Right ventricle myocardium inferior (tissue), 1 donor: ENCODE results near the gene NPFF. TPM values are rescaled to one million over a fixed set of nuclear protein-coding genes. Genes with fewer than 3 reads are reported as not detected.

Experiments
- ATAC-seq: fragments of 200-7000 bp; cut with Tn5 transposase; one replicate; pipeline ENCODE4 v1.9.1; 2020; ENCODE audit warnings: mild to moderate bottlenecking, moderate library complexity
- DNase-seq: peaks from one replicate; pipeline ENCODE4 v3.0.0; 2021; ENCODE audit errors: missing footprints
- intact Hi-C: fragments of 100-400 bp; cut with DNase I; formaldehyde crosslinking; loops from one replicate; pipeline ENCODE4 v1.11.0; 2022
- total RNA-seq: library from RNA; stranded (reverse); fragmentation: NEBNext Ultra II Directional; extraction: Animal tissue kit (Norgen Biotek cat#: 25700); gene quantifications from one replicate; pipeline ENCODE4 v1.2.1, GENCODE V29; 2021
- donor health status: DM: no; HTN: yes; CAD: no; lungs with severe emphysema.

The NPFF gene
- total RNA-seq, 1 donor from 2014 or later, result not detected

- intact Hi-C loops, result no loop called here
- ATAC-seq (peak; percentile 7), DNase-seq (no peak)
Measured at GRCh38 chr12:53516758-53517455, 9.6 kb upstream of the NPFF start.

DNA sequence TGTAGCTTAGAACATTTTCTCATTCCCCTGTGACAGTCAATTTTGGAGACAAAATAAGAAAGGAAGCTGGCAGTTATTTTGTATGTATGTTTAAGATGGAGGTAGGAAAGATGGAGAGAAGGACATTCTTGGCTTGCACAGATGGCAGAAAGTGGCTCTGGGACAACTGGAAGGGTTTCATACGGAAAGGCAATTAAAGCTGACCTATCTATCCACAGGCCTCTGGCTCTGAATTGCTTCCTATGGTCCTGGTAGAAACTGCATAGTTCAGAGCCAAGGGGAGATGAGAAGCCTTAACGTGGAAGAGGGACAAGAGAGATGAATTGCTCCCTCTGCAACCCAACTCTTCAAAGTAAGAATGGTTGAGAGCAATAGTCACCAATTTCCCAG lies 8.0 kb upstream of the NPFF start:
- DNase-seq, result no peak
- no peak for ATAC-seq
- intact Hi-C loops, result no loop called here

- DNase-seq (no peak), ATAC-seq (no peak)
- intact Hi-C loops, result no loop called here
Measured at GRCh38 chr12:53514628-53515290, 7.5 kb upstream of the NPFF start.

GRCh38 chr12:53513712-53514410 lies 6.6 kb upstream of the NPFF start:
- intact Hi-C loops, result no loop called here
- no peak for DNase-seq
- no peak for ATAC-seq

GRCh38 chr12:53510181-53510812 lies 3.0 kb upstream of the NPFF start:
- DNase-seq, result no peak
- intact Hi-C loops, result no loop called here
- no peak for ATAC-seq

- peak; percentile 81 for ATAC-seq
- DNase-seq, result peak; percentile 89
- intact Hi-C loops, result loop anchor here (1.0 to 2.0 kb wide), 2 partner anchors 156 to 184 kb away; no protein-coding TSS in a partner anchor
Measured at GRCh38 chr12:53508534-53509170, 1.4 kb upstream of the NPFF start.

GRCh38 chr12:53507603-53507885 lies 260 bp upstream of the NPFF start:
- ATAC-seq, result no peak
- intact Hi-C loops, result no loop called here
- DNase-seq, result no peak

DNA sequence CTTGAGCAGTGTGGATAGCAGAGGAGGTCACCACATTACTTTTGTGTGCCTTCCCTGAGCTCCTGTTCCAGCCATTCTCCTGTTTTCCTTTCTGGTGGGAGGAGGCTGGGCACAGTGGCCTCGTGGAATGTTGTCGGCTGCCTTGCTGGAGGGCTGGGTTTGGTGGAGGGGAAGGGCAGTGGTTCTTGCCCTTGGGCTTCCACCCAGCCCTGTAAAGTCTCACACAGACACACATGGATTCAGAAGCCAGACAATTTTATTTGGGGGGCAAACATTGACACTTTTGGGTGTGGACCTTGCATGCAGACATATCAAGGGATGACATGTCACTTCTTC lies 866 bp downstream of the NPFF start:
- intact Hi-C loops, result no loop called here
- ATAC-seq (no peak), DNase-seq (no peak)

DNA sequence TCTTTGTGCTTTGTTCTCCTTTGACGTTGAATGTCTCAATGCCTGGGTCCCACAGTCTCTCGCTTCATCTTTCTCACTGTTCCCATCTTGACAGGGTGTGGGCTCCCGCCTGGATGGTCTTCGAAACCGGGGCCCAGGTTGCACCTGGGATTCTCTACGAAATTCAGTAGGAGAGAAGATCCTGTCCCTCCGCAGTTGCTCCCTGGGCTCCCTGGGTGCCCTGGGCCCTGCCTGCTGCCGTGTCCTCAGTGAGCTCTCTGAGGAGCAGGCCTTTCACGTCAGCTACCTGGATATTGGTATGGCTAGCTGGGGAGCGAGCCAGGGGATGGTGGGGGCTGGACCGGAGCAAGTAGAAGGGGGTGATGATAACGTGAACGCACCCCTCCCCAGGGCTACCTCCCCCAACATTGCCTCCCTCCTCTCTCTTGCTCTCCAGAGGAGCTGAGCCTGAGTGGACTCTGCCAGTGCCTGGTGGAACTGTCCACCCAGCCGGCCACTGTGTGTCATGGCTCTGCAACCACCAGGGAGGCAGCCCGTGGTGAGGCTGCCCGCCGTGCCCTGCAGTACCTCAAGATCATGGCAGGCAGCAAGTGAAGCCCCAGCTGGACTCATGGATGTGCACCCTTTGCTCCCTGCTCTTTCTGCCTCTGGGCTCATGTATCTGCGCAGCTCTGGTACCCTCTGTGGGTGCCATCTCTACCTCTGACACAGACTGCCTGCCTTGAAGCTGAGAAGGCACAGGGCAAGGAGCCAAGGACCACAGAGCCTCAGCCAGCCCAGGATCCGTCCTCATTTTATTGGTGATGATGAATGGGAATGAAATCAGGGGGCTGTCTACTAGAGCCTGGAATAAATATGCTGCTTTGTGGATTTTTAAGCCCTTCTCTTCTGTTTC lies 1.5 kb downstream of the NPFF start:
- intact Hi-C loops, result no loop called here
- ATAC-seq (no peak), DNase-seq (no peak)

GRCh38 chr12:53505086-53505485 lies 2.2 kb downstream of the NPFF start:
- DNase-seq, result no peak
- no peak for ATAC-seq
- intact Hi-C loops, result no loop called here

DNA sequence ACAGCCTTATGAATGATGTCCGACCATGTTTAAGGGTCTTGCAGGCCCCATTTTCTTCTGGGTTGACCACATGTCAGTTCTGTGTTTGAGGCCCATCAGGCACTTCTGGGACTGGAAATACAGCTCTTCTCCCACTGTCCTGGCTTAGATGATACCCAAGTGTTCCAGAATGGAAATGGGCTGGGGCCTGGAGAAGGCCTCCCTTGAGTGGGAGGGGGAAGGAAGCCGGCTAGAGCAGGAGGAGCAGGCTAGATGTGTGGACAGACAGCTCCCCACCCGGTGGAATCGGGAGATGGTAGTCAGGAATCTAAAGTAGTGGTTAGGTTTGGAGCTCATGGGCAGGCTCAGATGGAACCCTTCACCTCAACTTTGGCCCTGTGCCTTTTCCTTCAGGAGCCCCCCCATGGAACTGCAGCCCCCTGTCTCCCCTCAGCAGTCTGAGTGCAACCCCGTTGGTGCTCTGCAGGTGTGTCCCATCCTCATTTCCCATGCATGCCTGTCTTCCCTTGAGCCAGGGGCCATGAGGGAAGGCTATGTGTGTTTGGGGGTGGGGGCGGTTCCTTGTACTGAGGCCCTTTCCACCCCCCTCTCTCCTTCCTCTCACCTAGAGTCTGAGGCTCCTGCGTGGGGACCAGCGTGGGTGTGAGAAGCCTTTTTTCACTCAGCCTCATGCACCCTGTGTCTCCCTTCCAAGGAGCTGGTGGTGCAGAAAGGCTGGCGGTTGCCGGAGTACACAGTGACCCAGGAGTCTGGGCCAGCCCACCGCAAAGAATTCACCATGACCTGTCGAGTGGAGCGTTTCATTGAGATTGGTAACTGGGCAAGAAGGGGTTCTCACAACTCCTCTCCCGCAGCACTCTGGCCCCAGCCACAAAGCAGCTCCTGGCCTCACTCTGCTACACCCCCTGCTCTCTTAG lies 3.0 kb downstream of the NPFF start:
- intact Hi-C loops, result loop anchor here (5.0 kb wide), 1 partner anchor 52 kb away; the partner anchor contains the start of gene PCBP2
- no peak for ATAC-seq

DNA sequence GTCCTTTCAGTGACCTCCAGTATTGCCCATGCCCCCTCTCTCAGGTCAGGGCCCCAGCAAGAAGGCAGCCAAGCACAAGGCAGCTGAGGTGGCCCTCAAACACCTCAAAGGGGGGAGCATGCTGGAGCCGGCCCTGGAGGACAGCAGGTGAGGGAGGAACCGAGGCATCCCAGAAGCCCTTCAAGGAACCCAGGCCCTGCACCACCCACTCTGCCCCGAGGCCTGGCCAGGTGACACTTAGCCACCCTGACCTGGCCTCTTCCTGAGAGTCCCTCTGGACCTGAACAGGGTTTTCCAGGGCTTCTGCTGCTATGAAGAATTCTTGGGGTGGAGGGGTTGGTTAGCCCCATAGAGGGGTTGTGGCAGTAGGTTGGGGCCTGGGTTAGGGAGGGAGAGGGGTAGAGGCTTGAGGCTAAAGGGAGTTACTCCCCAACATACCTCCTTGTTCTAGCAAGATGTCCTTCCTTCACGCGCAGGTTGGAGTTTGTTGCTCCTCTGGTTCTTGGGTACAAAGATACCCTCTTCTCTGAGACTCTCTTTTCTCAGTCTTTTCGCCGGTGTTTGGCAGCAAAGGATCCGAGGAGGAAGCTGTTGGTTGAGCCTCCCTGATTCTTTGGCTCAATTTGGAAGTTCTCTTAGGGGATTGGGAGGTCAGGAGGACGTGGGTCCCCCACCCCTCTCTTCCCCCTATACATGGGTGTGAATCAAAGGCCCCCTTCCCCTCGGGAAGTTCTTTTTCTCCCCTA lies 4.1 kb downstream of the NPFF start:
- ATAC-seq (no peak), DNase-seq (no peak)
- intact Hi-C loops, result loop anchor here (5.0 kb wide), 1 partner anchor 51 kb away; the partner anchor contains the start of gene PCBP2

More for the DNA sequence above, 3.0 kb downstream of the NPFF start:
- DNase-seq, result no peak

GRCh38 chr12:53502331-53502730 lies 5.0 kb downstream of the NPFF start:
- no peak for ATAC-seq
- DNase-seq, result no peak
- intact Hi-C loops, result loop anchor here (5.0 kb wide), 1 partner anchor 50 kb away; the partner anchor contains the start of gene PCBP2

DNA sequence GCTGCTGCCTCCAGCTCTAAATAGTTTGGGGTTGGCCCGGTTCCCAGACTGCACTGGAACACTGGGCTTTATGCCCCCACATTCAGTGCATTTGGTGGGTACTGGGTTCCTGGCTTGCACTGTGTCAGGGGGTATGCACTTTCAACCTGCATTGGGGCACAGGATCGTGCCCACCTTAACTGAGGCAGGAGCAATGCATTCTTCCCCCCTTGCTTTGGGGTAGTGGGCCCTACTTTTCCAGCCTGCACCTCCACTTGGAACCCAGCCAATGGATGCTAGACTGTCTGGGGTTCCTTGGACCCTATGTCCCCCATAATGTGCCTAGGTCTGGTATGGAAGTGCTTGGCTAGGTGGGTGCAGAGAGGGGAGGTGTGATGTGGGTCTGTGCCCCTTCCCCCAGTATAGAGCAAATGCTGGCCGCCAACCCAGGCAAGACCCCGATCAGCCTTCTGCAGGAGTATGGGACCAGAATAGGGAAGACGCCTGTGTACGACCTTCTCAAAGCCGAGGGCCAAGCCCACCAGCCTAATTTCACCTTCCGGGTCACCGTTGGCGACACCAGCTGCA lies 5.6 kb downstream of the NPFF start:
- ATAC-seq, result no peak
- intact Hi-C loops, result loop anchor here (5.0 kb wide), 1 partner anchor 49 kb away; the partner anchor contains the start of gene PCBP2
- no peak for DNase-seq

DNA sequence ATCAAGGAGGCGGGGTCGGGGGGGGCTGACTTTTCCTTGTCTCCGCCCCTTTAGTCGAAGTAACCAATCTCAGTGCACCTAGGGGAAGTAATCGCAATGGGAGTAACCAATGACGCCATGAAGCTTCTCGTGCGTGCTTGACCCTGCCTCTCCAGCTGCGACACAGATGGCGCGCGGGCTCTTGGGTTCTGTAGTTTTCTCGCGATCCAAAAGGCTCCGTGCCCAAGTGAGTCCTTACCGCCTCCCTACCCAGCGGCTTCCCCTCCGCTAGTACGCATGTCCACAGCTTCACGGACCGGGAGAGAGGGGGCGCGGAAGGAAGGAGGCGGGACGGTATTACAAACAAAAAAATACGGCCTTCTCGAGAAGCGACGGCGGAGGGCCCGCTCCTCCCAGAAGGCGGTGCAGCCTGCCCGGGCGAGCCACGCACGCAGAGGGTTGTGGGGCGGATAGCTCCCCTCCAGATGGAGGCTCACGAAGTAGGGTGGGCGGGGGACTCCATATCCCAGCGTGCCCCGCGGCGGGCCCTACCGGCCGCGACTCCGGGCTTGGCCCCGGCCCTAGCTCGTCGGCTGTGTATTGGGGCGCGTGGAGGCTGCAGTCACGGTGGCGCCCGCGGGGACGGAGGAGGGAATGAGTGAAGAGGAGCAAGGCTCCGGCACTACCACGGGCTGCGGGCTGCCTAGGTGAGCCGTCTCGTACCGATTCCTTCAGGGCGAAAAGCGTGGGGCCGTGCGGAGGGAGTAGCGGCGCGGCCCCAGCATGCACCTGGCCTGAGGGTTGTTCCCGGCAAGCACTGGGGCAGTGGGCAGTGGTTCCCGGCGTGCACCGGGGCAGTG lies 6.3 kb downstream of the NPFF start, which contains the start of gene TARBP2:
TARBP2 (plus strand) TSS at position 508 of the 839 bp plus-strand sequence; CDS start at position 634, 126 bp downstream.
- intact Hi-C loops, result loop anchor here (5.0 kb wide), 1 partner anchor 49 kb away; the partner anchor contains the start of gene PCBP2
- ATAC-seq, result peak; percentile 89
- DNase-seq, result peak; percentile 99
